Lung microvascular endothelial cell (primary cell): ENCODE measurements around the gene SIGLEC10. TPM values are rescaled to one million over a fixed set of nuclear protein-coding genes. Genes with fewer than 3 reads are reported as not detected.
"Not testable (repeated sequence)": the region's sequence is repeated elsewhere in the genome, so short reads cannot be mapped to it uniquely, and the experiment has no call there.

Experiments used
- DNase-seq, 2 donors: peaks; one replicate each; pipeline versions ENCODE4 v3.0.0 to v3.0.0-alpha.2; 2010; ENCODE audit warnings: low read depth in 2 of 2
- total RNA-seq: library from RNA; depleted of rRNA; stranded (reverse); fragments of >200 nt; gene quantifications from 2 replicates; pipeline ENCODE4 v1.2.1, GENCODE V29; 2014

SIGLEC10 gene
- total RNA-seq, 1 donor from 2014 or later: not detected

GRCh38 chr19:51439021-51439465 is 21.6 kb upstream of the SIGLEC10 start:
- DNase-seq: peak; percentile 16 to 24

DNA sequence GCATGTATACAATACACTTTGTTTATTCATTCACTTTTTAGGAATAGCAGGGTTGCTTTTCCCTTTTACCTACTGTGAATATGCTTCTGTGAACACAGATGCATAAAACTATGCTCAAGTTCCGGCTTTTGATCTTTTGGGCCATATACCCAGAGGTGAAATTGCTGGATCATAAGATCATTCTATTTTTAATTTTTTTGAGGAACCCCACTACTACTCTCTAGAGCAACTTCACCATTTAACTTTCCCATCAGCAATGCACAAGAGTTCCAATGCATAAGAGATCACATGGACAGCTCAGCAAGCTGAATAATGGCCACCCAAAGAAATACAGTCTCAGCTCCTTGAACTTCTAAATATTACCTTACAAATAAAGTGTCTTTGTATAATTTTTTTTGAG is 17.0 kb upstream of the SIGLEC10 start:
- no peak for DNase-seq

- DNase-seq: no peak
These were observed 15.6 kb upstream of the SIGLEC10 start for GRCh38 chr19:51433043-51433442.

DNA sequence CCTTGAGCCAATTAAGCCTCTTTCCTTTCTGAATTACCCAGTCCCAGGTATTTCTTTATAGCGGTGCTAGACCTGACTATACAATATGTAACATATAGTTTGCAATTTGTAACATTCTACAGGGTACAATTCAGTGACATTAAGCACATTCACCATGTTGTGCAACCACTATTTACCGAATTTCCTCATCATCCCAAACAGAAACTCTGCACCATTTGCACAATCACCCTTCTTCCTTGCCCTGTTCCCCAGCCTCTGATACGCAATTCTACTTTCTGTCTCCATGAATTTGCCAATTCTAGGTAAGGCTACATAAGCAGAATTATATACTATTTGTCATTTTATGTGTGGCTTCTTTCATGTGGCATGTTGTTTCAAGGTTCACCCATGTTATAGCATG is 13.7 kb upstream of the SIGLEC10 start:
- no peak for DNase-seq

DNA sequence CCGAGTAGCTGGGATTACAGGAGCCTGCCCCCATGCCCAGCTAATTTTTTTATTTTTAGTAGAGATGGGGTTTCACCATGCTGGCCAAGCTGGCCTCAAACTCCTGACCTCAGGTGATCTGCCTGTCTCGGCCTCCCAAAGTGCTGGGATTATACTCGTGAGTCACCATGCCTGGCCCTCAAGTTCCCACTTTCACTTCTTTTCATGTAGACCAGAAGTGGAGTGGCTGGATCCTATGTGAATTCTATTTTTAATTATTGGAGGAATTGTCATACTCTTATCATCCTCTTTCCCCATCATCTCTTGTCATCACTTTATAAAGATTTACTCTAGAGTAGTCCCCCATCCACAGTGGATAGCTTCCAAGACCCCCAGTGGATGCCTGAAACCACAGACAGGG is 12.8 kb upstream of the SIGLEC10 start:
- DNase-seq: no peak

DNA sequence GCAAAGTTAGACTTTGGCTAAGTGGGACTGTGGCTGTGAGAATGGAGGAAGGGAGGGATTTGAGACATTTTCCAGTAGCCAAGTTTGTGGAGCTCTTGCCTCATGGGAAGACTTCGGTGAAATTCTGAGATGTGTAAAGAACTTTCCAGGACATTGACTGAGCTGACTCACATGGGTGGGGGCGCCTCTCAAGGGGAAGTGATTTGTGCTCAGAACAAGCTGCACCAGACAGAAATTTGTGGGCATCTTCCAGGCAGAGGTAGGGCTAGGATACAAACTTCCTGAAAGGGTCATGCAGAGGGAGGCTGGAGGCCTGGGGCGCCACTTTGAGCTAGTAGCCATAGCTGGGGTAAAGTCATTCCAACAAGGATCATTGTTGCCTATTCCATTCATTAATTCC is 9.8 kb upstream of the SIGLEC10 start:
- DNase-seq: no peak

DNA sequence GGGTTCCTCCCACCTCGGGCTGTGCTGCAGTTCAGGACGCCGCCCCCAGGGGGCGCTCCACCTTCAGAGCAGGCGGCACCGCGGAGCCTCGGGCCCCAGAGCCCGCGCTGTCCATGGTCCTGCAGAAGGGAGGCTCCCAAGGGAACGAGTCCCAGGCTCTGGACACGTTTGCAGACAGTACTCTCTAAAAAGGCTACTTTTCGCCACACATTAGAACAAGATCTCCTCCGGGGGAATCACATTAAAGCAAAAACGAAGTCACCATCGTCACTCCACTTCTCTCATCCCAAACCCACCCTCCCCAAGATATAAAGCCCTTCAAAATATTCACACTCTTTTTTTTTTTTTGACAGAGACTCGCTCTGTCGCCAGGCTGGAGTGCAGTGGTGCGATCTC is 4.6 kb upstream of the SIGLEC10 start:
- DNase-seq: peak; percentile 78 to 85

DNA sequence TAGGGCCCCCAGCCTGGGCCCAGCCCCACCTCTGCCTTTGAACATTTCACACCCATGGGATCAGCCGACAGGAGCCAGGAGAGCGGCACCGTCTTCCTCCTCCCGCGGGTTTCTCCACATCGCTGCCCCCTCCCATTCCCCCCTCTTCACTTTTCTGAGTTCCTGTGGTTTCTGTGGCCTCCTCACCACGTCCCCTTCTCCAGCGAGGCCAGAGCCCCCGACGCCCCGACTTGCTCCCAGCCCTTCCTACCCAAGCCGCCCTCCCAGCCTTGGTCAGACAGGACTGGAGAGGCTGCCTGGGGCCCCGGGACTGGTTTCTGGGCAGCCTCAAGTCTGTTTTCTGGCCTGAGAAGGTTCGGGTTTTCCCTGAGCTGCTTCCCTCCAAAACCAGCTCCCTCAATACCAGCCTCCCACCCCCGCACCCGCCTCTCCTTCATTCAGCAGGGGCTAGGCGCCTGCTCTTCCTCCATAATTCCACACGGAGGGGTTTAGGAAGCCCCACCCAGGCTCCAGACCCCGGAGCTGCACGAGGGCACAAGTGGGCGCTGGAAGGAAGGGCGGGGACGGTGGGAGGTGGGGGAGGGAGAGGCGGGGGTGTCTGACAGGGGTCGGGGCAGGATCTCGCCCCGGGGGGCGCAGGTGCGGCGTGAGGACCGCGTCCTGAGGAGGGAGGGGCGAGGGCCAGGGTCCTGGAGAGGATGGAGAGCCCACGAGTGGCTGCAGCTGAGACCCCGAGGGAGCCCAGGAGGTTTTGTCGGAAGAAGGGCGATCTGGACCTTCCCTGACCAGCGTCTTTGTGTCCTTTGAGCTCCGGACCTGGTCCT is 4.0 kb upstream of the SIGLEC10 start:
- DNase-seq: no peak

DNA sequence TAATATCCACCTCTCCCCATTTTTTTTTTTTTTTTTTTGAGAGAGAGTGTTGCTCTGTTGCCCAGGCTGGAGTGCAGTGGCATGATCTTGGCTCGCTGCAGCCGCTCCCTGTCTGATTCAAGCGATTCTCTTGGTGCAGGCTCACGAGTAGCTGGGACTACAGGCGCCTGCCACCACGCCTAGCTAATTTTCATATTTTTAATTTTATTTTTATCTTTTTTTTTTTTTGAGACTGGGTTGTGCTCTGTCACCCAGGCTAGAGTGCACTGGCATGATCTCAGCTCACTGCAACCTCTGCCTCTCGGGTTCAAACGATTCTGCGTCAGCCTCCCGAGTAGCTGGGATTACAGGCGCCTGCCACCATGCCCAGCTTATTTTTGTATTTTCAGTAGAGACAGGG is 3.1 kb upstream of the SIGLEC10 start:
- not testable (repeated sequence) for DNase-seq

DNA sequence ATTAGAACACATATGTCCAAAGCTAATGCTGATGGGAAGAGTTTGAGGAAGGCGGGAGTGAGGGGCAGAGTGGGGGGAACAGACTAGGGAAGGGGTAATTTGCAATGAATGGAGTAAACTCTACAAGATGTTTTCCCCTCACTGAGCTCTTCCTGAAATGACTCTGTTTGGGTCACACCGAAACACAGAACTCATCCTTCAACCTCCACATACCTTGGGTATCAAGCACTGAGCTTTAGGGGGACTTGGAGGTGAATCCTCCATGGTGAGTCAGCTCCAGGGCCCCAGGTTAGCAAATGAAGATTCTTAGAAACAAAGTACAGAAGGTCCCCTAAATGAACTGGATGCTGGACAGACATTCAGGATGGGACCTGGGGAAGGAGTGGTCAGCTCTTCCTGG is 1.3 kb upstream of the SIGLEC10 start:
- DNase-seq: no peak

DNA sequence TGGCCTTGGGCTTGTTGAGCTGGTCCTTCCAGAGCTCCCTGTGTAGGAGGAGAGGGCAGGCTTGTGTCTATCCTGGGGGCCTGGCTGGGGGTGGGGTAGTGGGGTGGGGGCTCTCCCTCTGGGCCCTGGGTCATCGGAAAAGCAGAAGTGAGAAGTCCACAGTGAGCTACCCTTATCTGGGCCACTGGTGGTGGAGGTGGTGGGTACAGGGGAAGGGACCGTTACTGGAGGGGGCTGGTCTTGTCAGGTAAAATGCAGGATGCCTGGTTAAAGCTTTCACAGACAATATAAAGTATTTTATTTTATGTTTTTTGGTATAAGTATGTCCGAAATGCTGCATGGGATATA is 342 bp upstream of the SIGLEC10 start:
- DNase-seq: no peak

- not testable (repeated sequence) for DNase-seq
These were observed 1.0 kb downstream of the SIGLEC10 start for GRCh38 chr19:51416422-51416821.

DNA sequence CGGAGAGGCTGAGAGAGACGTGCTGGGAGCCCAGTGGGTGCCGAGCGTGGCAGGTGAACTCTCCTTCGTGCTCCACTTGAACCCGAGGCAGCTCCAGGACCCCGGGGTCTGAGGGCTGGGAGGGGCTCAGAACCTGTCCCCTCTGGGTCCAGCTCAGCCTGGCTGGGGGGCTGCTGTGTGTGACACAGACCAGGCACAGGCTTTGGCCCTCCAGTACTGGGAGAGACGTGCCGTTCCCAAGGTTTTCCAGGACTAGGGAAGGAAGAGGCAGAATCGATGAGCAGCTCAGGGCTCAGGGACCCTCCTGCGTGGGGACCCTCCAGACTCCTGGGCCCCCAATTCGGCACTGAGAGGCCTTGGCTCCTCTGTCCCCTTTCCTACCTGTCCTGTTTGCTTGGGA is 2.3 kb downstream of the SIGLEC10 start:
- no peak for DNase-seq

- DNase-seq: no peak
These were observed 6.3 kb downstream of the SIGLEC10 start for GRCh38 chr19:51410950-51411748.

DNA sequence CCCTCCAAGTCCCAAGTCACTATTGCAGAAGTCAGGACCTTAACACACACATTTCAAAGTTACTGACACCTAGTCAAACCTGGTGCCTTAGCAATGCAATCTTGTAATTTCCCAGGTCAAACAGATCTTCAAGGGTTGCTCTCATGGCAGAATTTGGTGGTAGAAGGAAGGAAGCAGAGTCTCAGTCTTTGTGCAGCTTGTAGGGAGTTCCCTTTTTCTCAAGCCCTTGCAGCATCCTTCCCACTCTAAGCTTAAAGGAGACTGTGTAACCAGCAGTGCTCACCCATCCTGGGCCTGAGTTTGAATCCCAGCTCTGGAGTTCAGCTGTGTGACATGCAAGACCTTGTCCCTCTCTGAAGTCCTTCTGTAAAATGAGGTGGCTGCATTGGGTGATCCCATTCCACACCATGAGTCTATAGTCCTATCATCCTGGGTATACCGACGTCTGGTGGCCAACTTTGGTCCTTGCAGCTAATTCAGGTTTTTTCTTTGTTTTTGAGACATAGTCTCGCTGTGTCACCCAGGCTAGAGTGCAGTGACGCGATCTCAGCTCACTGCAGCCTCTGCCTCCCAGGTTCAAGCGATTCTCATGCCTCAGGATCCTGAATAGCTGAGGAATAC is 9.8 kb downstream of the SIGLEC10 start:
- DNase-seq: peak; percentile 21 to 61

GRCh38 chr19:51402117-51402516 is 15.3 kb downstream of the SIGLEC10 start:
- no peak for DNase-seq

DNA sequence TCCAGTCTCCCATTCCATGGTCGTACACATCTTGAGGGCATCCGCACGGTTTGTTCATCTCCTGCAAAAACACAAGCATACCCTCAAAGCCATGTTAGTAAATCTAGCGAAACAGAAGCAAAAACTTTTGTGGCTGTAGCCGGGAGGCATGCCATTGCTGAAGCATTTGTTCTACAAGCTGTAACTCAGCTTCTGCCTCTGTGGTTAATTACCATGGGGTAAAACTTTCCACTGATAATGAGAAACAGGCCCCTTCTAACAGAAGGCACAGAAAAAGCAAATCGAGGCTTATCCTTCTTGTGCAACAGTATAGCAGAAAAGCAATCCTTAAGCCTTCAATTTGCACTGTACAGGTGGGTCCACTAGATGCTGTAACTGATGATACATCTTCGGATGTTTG is 17.5 kb downstream of the SIGLEC10 start:
- not testable (repeated sequence) for DNase-seq

DNA sequence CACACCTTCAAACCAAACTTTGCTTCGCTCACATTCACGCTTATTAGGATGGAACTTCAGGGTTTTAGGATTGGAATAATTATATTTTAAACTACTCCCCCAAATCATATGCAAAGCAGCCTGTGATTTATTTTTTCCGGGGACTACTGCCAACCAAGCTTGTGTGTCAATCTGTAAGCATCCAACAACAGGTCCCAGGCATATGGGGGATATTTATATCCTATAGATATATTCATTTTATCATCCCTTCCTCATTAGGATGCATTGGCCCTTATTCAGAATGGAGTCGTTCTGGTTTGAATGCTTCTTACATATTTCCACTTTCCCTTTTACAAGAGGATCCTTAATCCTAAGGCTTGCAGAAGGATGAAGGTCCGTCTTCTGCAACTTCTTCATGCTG is 18.2 kb downstream of the SIGLEC10 start:
- DNase-seq: no peak

- DNase-seq: peak; percentile 24 to 31
These were observed 19.2 kb downstream of the SIGLEC10 start for GRCh38 chr19:51398096-51398704.

- DNase-seq: not testable (repeated sequence)
These were observed 20.0 kb downstream of the SIGLEC10 start for GRCh38 chr19:51397453-51397852.

DNA sequence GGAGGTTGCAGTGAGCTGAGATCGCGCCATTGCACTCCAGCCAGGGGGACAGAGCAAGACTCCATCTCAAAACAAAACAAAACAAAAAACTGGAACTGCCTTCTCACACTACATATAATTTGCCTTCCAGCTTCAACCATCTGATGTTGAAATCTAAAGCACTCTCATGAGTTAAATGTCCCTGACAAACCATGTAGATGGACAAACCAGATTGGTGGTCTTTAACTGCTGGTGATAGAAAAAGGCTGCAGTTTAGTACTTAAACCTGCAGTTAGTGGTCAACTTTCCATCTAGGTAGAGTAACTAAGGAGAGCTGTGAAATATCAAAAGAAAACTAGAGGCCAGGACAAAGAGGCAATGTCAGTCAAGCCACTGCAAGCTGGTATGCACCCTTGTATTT is 21.3 kb downstream of the SIGLEC10 start:
- no peak for DNase-seq
